ENCODE measurements around the gene GLCCI1. TPM values are rescaled to one million over a fixed set of nuclear protein-coding genes. Genes with fewer than 3 reads are reported as not detected.

The GLCCI1 gene
- total and polyA plus RNA-seq, 4 donors: 1.4 to 5.9 (median 4.3) TPM

DNA sequence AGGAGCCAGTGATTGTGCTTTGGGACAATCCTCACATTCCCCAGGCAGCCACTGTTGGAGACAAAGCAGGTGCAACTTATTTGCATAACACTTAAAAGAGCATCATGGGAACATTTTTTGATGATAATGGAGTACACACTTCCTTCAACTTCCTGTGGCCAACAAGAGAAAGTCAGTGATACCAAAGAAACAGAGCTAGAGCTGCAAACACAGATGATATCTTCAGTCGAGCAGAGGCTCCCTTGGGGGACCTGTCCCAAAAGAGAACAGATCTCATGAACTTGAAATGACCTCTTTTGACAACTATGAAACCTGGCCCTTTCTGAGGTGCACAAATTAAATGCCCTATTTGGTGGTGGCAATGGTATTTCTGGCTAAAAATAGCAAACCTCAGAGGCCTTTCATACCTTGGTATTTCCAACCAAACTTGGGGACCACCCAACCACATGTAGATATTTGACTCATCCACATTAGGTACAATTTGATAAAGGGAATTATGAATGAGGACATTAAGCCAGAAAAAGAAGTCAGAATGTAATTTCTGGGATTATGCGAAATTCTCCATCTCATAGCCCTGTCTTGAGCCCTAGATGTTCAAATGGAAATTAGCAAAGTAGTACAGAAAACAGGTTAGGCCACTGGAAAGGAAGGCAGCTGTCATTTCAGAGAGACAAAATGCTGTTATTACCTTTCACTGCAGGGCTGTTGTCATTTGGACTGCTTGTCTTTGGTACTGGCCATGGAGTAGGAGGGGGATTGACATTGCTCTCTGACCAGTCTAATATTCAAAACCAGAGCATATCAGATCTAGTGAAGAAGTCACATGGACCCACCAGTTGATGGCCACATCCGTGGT is 147.2 kb downstream of the GLCCI1 start:
- TF ChIP-seq HNF4A (conservative IDR thresholded peaks at IDR 0.05) (no peak), RAD21 (IDR thresholded peaks at IDR 0.05) (no peak), JUND (IDR thresholded peaks at IDR 0.05) (no peak), EGR1 (IDR thresholded peaks at IDR 0.05; ENCODE audit: low read depth in 2 of 2) (no peak), YY1 (IDR thresholded peaks at IDR 0.05) (no peak), SP1 (IDR thresholded peaks at IDR 0.05) (no peak), NR2F2 (IDR thresholded peaks at IDR 0.05) (no peak), FOXA2 (IDR thresholded peaks at IDR 0.05) (no peak), RXRA (IDR thresholded peaks at IDR 0.05) (no peak), TAF1 (conservative IDR thresholded peaks at IDR 0.05) (no peak), HNF4G (IDR thresholded peaks at IDR 0.05) (no peak), GABPA (IDR thresholded peaks at IDR 0.05 in 1 of 2, conservative IDR thresholded peaks at IDR 0.05 in 1 of 2) (no peak), FOXA1 (IDR thresholded peaks at IDR 0.05) (no peak)
- TF ChIP-seq, protein P1, sequence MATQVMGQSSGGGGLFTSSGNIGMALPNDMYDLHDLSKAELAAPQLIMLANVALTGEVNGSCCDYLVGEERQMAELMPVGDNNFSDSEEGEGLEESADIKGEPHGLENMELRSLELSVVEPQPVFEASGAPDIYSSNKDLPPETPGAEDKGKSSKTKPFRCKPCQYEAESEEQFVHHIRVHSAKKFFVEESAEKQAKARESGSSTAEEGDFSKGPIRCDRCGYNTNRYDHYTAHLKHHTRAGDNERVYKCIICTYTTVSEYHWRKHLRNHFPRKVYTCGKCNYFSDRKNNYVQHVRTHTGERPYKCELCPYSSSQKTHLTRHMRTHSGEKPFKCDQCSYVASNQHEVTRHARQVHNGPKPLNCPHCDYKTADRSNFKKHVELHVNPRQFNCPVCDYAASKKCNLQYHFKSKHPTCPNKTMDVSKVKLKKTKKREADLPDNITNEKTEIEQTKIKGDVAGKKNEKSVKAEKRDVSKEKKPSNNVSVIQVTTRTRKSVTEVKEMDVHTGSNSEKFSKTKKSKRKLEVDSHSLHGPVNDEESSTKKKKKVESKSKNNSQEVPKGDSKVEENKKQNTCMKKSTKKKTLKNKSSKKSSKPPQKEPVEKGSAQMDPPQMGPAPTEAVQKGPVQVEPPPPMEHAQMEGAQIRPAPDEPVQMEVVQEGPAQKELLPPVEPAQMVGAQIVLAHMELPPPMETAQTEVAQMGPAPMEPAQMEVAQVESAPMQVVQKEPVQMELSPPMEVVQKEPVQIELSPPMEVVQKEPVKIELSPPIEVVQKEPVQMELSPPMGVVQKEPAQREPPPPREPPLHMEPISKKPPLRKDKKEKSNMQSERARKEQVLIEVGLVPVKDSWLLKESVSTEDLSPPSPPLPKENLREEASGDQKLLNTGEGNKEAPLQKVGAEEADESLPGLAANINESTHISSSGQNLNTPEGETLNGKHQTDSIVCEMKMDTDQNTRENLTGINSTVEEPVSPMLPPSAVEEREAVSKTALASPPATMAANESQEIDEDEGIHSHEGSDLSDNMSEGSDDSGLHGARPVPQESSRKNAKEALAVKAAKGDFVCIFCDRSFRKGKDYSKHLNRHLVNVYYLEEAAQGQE (IDR thresholded peaks at IDR 0.05): no peak
- TF ChIP-seq, protein P2, sequence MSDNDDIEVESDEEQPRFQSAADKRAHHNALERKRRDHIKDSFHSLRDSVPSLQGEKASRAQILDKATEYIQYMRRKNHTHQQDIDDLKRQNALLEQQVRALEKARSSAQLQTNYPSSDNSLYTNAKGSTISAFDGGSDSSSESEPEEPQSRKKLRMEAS (IDR thresholded peaks at IDR 0.05): no peak
- TF ChIP-seq, protein P3, sequence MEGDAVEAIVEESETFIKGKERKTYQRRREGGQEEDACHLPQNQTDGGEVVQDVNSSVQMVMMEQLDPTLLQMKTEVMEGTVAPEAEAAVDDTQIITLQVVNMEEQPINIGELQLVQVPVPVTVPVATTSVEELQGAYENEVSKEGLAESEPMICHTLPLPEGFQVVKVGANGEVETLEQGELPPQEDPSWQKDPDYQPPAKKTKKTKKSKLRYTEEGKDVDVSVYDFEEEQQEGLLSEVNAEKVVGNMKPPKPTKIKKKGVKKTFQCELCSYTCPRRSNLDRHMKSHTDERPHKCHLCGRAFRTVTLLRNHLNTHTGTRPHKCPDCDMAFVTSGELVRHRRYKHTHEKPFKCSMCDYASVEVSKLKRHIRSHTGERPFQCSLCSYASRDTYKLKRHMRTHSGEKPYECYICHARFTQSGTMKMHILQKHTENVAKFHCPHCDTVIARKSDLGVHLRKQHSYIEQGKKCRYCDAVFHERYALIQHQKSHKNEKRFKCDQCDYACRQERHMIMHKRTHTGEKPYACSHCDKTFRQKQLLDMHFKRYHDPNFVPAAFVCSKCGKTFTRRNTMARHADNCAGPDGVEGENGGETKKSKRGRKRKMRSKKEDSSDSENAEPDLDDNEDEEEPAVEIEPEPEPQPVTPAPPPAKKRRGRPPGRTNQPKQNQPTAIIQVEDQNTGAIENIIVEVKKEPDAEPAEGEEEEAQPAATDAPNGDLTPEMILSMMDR (IDR thresholded peaks at IDR 0.05; ENCODE audit: low read depth, low read length, missing input control): no peak
- TF ChIP-seq, protein P4, sequence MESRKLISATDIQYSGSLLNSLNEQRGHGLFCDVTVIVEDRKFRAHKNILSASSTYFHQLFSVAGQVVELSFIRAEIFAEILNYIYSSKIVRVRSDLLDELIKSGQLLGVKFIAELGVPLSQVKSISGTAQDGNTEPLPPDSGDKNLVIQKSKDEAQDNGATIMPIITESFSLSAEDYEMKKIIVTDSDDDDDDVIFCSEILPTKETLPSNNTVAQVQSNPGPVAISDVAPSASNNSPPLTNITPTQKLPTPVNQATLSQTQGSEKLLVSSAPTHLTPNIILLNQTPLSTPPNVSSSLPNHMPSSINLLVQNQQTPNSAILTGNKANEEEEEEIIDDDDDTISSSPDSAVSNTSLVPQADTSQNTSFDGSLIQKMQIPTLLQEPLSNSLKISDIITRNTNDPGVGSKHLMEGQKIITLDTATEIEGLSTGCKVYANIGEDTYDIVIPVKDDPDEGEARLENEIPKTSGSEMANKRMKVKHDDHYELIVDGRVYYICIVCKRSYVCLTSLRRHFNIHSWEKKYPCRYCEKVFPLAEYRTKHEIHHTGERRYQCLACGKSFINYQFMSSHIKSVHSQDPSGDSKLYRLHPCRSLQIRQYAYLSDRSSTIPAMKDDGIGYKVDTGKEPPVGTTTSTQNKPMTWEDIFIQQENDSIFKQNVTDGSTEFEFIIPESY (IDR thresholded peaks at IDR 0.05): no peak
- TF ChIP-seq, protein P5, sequence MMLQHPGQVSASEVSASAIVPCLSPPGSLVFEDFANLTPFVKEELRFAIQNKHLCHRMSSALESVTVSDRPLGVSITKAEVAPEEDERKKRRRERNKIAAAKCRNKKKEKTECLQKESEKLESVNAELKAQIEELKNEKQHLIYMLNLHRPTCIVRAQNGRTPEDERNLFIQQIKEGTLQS (IDR thresholded peaks at IDR 0.05): no peak
- WGBS: 90% methylated on average over 3 of the region's 3 CpGs
- no peaks in the 10 kb centered on the region for H3K4me1 ChIP-seq (ENCODE audit: control insufficient read depth in 4 of 4, insufficient read depth in 4 of 4, low read length in 3 of 4)
- H3K27me3 ChIP-seq (ENCODE audit: control insufficient read depth in 4 of 4, insufficient read depth in 4 of 4, low read length in 3 of 4): no peaks in the 10 kb centered on the region
- no peak overlapping the region for H3K4me3 ChIP-seq (ENCODE audit: low read depth in 1 of 3, low read length in 3 of 3)
- DNase-seq (ENCODE audit: low spot score): no peak
- H3K27ac ChIP-seq (ENCODE audit: low read depth in 1 of 2, low read length in 2 of 2): no peak overlapping the region
- no peaks in the 10 kb centered on the region for H3K9me3 ChIP-seq (ENCODE audit: control insufficient read depth in 4 of 4, low read length in 3 of 4)
- H3K36me3 ChIP-seq (ENCODE audit: control insufficient read depth in 4 of 4, insufficient read depth in 3 of 4, low read depth in 1 of 4, low read length in 3 of 4): no peaks in the 10 kb centered on the region
- H3K9ac ChIP-seq (ENCODE audit: low read depth in 1 of 2, low read length in 2 of 2): no peak overlapping the region

Measured in liver (tissue), 9 donors.